Measurements from ENCODE around the gene GDPGP1.
A peak's percentile ranks its signal among the peaks of the same experiment; 100 is the strongest.
"Not testable (repeated sequence)": the region's sequence is repeated elsewhere in the genome, so short reads cannot be mapped to it uniquely, and the experiment has no call there.

Gene GDPGP1, protein sequence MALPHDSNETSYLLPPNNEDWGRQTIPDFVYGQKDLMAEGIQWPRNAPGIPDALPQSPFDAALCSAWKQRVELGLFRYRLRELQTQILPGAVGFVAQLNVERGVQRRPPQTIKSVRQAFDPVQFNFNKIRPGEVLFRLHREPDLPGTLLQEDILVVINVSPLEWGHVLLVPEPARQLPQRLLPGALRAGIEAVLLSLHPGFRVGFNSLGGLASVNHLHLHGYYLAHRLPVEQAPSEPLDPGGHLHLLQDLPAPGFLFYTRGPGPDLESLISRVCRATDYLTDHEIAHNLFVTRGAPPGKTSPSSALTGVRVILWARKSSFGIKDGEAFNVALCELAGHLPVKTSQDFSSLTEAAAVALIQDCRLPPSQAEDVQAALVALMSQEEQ

DNA sequence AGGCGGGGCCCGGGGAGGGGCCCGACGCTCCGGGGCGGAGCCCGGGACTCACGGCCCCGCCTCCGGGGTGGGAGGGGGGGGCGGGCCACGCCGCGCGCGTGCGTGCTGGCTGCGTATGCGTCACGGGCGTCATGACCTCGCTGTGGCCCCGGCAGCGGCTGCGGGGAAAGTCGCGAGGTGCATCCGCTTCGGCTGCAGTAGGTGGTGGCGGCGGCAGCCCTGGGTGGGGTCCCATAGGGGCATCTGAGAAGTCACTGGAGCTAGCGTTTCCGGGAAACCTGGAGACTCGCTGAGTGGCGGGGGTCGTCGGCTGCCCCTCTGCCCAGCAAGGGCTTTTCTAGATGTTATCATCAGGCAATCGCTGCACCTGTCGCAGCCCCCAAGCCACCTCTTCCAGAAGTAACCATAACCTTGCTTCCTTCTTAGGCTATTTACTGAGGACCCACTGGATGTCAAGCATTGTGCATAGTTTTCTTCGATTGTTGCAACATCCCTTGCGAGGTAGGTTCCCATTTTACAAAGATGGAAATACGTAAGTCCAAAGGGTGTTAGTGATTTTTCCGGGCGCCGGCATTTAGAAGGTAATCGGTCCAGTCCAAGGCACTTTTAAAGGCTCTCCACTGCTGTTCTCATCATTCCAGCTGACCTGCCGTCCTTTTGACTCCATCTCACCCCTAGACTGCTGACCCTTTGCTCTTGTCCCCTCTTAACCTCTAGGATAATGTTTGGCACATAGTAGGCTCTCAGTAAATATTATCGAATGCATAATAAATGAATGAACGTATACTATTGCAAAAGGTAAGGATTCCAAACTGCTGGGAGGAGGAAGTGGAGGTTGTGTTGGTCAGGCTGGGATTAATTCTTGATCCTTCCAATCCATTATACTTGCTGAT lies at the start of gene GDPGP1:
TSS of gene GDPGP1 (plus strand) at position 114 of the 893 bp plus-strand sequence. CDS start 6,700 bp downstream, outside the sequence.
- no peak for DNase-seq (ENCODE audit: low read depth in 4 of 4, low spot score in 1 of 4)

DNA sequence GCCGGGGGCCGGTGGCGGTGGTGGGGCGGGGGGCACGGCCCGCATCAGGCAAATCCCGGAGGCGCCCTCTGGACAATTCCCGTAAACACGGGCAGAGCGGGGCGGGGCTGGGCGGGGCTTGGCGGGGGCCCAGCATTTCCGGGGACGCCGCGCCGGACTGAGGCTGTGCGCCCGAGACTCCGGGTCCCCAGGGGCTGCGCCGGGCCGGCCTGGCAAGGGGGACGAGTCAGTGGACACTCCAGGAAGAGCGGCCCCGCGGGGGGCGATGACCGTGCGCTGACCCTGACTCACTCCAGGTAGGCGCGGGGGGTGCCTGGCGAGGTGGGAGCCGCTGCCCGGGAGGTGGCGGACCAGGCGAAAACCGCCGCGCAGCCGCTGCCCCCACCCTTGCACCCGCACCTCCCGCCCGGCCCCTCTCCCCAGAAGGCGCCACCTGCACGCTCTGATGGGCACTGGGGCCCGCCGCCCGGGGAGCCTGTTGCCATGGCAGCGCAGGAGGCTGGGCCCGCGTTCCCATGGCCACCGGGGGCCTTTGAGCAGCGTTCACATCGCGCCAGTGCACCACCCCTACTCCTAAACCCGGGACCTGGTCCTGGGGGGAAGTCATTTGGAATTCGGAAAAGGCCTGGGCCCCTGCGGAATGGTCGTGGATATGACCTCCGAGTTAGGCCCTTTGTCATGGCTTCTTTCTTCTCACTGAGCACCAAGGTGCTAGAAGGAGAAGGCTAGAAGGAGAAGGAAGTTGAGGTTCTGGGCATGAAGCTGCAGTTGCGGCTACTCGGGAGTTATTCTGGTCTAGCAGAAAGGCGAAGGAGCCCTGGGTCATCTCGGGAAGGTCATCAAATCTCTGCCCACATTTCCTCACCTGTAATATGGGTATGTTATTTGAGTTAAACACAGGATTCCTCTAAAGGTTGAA lies 49.0 kb upstream of the GDPGP1 start:
- peak in 2 of 4 experiments; percentile 22 to 24 for DNase-seq (ENCODE audit: low read depth in 4 of 4, low spot score in 1 of 4)

DNA sequence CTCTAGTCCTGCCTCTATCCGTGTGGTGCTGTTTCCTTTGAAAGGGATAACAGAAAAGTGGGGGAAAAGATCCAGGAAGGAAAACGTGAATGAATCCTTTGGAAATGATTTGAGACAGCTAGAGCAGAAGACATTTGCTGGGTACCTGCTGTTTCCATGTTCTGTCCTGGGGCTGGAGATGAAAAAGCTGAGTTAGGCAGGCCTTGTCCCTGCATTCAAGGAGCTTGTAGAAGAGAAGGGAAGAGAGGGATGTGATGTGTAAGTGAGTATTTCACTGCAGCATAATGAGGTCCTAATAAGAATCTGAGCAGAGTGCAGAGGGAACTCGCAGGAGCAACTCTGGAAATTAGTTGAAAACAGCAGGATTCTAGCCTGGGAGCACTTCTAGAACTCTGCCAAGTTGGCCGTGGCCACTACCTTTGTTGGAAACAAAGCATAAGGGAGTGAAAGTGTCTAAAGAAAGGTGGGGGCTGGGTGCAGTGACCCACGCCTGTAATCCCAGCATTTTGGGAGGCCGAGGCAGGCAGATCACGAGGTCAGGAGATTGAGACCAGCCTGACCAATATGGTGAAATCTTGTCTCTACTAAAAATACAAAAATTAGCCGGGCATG lies 46.6 kb upstream of the GDPGP1 start:
- no peak for DNase-seq (ENCODE audit: low read depth in 4 of 4, low spot score in 1 of 4)

DNA sequence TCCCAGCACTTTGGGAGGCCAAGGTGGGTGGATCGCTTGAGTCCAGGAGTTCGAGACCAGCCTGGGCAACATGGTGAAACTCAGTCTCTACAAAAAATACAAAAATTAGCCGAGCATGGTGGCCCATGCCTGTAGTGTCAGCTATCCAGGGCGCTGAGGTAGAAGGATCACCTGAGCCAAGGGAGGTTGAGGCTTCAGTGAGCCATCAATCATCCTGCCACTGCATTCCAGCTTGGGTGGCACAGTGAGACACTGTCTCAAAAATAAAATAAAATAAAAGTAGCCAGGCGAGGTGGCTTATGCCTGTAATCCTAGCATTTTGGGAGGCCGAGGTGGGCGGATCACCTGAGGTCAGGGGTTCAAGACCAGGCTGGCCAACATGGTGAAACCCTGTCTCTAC lies 45.9 kb upstream of the GDPGP1 start:
- DNase-seq (ENCODE audit: low read depth in 4 of 4, low spot score in 1 of 4), result not testable (repeated sequence)

DNA sequence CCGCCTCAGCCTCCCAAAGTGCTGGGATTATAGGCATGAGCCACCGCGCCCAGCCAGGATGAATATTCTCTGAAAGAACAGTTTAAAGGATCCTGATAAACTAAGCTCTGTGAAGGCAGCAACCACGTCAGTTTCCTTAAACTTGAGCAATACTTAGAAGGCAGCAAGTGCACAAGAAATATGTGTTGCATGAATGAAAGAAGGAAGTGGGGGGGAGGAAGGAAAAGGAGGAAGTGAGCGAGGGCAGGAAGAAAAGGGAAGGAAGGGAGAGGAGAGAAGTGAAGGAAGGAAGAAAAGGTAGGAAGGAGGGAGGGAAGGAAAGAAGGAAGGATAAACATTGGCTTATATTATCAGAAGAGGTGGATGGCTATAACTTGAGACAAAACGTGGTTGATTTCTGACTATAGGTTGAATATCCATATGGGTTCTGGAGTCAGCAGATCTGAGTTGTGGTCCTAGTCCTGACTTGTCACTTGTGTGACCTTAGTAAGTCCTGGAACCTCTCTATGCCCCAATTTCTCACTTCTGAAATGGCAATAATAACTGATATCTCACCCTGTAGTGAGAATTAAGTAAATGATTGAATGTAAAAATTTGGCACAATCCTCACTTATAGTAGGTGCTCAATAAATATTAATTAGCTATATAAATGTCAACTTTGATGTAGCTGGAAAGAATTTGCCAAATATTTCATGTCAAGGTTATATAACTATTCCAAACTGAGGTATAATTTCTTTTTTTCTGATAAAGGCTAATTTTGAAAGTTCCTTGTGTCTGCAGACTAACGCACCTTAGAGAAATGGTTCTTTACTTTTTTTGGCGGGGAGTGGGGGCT lies 44.9 kb upstream of the GDPGP1 start:
- no peak for DNase-seq (ENCODE audit: low read depth in 4 of 4, low spot score in 1 of 4)

DNA sequence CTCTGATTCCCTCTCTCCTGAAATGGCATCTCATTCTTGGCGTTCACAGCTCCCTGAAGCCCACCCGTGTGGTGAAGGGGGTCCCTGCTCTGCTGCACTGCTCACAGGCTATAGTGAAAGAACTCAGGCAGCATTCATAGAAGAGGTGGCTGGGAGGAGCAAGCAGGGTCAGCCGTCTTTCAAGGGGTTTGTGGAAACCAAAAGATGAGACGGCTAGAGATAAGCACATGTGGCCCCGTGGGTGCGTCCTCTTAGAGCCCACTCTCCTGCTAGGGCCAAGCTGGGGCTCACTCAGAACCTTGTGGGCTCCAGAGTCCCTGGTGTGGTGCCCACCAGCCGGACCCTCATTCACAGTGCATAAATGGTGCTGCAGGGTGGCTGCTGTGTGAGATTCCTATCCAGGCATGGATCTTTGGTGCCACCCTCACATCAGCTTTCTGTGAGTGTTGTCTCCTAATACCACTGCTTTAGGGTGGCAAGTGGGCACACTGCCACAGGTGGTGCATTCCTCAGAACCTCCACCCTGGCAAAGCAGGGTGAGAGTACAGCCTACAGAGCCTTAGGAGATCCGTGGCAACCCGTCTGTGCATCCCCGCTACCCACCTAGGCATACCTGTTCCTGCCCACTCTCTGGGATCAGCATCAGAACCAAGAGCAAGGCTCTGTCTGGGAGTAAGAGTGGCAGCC lies 44.1 kb upstream of the GDPGP1 start:
- no peak for DNase-seq (ENCODE audit: low read depth in 4 of 4, low spot score in 1 of 4)

DNA sequence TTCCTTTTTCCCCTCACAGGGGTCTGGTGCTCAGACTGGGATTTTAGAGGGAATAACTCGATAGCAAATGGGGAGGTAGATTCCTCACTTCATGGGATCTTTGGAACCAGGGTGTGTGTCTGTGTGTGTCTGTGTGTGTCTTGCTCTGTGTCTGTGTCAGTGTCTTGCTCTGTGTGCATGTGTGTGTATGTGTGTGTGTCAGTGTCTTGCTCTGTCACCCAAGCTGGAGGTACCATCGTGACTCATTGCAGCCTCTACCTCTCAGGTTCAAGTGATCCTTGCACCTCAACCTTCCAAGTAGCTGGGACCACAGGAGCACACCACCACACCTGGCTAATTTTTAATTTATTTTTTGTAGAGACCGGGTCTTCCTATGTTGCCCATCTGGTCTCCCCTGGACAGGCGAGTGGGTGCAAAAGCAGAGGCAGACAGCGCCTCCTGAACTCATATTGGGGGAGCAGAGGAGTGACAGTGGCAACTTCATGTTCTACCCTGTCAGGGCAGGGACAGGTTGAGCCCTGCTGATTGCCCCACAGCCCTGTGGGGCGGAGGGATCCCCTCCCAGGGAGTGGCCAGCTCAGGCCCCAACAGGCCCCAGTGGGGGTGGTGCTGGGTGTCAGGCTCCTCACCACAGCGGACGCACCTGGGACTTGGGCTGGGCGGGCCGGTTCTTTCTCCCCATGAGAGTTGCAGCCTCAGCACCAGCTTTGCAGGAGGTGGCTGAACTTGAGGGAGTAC lies 43.2 kb upstream of the GDPGP1 start:
- no peak for DNase-seq (ENCODE audit: low read depth in 4 of 4, low spot score in 1 of 4)

DNA sequence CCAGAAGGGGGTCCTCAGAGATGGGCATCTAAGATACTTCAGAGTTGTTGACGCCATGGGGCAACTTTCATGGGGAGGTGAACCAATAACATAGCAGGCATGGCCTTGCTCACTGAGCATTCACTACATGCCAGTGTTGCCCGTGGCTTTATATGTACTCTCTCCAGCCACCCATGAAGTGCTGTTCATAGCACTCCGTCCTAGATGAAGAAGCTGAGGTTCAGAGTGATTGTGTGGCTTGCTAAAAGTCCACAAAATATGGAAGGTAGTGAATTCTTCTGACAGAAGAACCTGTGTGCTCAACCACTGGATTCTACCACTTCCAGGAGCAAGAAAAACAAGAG lies 42.7 kb upstream of the GDPGP1 start:
- no peak for DNase-seq (ENCODE audit: low read depth in 4 of 4, low spot score in 1 of 4)

DNA sequence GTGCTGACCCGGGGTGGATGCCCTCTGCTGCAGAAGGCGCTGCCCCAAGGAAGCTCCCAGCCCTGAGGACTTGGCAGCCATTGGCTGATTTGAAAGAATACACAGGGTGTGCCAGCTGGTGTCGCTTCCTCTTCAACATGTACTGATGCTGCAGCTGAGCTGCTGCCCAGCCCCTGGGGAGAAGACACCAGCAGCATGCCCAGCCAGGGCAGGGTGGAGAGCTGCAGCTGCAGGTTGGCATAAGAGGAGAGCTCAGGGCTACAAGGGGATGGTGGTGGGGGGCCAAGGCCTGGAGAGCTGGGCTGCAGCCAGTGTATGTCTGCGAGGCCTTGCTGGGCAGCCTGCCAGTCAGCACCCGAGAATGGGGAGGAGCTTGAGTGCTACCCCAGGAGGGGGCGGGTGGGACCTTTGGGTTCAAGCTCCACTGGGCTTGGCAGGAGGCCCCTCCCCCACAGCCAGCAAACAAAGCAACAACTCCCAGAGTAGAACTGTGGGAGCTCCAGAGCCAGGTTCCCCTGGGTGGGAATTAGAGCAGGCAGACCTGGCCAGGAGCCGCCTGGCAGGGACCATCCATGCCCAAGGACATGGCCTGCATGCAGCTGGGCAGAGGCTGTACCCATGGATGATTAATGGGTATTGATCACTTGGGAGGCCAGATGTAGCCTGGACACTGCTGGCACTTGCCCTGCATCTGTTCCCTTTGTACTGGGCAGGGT lies 42.1 kb upstream of the GDPGP1 start:
- DNase-seq (ENCODE audit: low read depth in 4 of 4, low spot score in 1 of 4), result no peak

DNA sequence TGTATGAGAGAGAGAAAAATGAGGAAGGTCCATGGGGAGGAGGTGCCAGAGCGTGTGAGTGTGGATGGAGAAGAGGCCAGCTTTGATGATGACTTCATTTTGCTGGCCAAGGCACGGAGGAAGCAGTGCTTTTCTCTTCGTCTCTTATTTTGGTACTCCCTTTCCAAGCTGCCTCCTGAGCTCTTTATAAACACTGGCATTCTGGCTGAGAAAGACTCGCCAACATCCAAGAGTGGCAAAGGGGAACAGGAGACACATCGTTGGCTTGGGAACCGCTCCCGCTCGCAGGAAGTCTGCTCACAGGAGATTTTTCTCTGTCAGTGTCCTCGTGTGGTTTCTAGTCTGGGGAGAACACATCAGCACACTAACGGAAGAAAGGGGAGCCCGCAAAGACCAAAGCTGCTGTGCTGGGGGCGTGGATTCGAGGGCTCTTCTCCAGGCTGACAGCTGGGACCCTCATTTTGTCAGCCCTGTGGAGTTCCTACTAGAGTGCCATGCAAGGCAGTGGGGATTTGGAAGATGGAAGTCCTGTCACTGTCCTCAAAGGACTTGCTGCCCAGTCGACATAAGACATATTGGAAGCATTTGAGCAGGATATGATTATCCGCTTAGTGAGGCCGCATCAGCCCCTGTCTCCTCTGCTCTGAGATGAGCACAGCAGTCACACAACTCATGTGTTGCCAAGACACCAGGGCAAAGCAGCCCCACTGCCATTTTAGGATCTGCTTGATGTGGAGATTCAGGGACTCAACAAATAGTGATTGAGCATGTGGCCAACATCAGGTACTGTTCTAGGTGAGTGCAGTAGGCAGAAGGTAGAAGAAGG lies 40.8 kb upstream of the GDPGP1 start:
- DNase-seq (ENCODE audit: low read depth in 4 of 4, low spot score in 1 of 4), result no peak

DNA sequence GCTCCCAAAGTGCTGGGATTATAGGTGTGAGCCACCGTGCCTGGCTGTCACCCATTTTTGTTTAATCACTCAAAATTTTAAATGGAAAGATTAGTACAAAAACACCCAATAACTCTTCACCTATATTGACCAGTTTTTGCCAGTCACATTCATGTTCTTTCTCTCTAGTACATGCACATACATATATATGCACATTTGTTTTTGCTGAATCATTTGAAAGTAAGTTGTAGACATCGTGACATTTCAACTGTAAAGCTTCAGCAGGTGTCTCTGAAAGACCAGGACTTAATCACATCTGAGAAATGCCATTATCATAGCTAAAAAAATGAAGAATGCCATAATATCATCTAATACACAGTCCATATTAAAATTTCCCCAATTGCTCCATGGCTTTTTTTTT lies 39.4 kb upstream of the GDPGP1 start:
- DNase-seq (ENCODE audit: low read depth in 4 of 4, low spot score in 1 of 4), result no peak

DNA sequence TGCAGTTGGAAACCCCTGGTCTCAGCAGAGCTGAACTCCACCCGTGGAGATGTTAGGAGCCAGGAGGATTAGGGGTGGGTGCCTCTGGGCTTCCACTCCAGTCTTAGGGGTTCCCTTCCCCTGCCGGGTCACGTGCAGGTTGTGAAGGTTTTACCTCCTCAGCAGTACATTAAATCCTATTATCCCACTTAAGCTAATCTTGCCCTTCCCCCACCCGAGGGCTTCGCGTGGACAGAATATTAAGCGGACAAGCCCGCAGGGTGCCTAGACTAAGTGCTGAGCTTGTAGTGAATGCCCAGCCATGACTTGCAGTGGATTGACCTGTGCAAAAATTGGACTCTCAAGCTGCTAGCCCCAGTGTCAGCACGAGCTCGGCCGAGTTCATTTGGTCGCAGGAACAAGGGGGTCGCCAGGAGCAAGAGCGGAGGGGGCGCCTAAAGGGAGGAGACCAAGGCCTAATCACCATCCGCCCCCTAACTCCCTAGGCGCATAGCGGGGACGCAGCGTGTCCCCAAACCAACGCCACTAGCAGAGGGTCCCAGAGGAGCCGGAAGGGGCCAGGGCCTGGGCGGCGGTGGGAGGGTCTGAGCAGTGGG lies 33.4 kb upstream of the GDPGP1 start:
- no peak for DNase-seq (ENCODE audit: low read depth in 4 of 4, low spot score in 1 of 4)

DNA sequence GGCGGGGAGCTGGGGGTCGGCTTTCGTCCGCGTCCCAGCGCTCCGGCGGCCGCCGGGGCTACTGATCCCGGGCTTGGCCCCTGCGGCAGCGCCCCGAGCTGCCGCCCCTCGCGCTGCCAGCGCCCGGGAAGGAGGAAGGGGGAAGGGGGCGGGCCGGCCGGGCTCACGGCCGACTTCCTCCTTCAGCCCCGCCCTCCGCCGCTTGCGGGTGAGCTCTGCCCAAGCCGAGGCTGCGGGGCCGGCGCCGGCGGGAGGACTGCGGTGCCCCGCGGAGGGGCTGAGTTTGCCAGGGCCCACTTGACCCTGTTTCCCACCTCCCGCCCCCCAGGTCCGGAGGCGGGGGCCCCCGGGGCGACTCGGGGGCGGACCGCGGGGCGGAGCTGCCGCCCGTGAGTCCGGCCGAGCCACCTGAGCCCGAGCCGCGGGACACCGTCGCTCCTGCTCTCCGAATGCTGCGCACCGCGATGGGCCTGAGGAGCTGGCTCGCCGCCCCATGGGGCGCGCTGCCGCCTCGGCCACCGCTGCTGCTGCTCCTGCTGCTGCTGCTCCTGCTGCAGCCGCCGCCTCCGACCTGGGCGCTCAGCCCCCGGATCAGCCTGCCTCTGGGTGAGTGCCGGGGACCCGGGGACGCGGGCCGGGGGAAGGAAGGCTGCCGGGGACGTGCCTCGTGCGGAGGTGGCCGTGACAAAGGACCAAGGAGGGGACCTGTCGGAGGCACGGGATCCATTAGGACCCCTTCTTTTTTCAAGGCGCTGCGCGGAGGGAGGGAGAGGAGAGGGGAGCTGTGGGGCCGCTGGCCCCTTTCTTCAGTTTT lies 32.7 kb upstream of the GDPGP1 start, which contains the start of gene SEMA4B:
TSS of gene SEMA4B (plus strand) at position 201 of the 814 bp plus-strand sequence. CDS start at position 450, 249 bp downstream.
- DNase-seq (ENCODE audit: low read depth in 4 of 4, low spot score in 1 of 4), result peak; percentile 35 to 74 (median 42)

DNA sequence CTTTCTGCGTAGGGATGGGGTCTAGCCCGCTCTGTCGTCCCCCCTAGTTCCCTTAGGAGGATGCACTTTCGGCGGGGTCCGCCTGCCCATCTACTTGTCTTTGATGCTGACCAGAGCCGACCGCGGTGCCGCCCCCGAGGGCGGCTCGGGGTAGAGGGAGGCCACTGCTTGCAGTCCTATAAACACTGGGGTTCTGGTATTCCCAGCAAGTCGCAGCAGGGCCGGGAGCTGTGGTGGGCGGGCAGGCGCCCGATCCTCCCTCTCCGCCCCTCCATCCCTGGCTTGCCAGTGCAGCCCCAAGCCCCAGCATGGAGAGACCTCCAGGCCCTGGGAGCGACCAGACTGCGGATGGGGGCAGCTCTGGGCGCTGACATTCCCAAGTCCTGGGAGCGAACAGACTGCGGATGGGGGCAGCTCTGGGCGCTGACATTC lies 32.0 kb upstream of the GDPGP1 start:
- DNase-seq (ENCODE audit: low read depth in 4 of 4, low spot score in 1 of 4), result no peak

DNA sequence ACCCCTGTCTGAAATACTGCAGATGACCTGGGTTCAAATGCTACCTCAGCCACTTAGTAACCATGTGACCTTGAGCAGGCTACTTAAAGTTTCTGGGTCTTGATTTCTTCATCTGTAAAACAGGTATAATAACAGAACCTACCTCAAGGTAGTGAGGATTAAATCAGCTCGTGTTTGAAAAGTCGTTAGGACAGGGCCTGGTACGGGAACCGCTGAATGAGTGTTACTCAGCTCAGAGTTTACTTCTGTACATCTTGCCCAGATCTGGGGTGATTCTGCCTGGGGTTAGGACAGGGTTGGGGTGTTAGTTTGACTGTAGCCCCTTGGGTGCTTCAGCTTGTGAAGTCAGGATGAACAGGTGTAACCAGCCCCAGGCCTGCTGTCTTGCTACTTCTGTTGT lies 31.1 kb upstream of the GDPGP1 start:
- no peak for DNase-seq (ENCODE audit: low read depth in 4 of 4, low spot score in 1 of 4)

DNA sequence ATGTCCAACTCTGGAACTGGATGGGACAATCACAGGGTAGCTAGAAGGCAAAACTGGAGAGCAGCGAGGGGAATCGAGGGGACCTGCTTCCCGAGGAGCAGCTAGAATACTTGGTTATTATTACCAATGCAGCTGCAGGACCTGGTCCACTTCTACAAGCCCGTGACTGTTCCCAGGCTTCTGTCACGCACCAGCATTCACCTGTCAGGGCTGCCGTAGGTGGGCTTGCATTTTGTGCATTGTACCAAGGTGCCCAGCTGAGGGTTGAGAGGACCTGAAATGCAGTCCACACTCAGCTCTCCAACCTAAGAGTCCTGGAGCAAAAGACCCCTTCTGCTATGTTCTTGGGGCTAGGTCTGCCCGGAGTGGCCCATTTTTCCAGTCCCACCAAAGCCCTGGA lies 30.5 kb upstream of the GDPGP1 start:
- no peak for DNase-seq (ENCODE audit: low read depth in 4 of 4, low spot score in 1 of 4)

Measured in stimulated activated CD4-positive, alpha-beta T cell treated with anti-CD3 and anti-CD28 coated beads, Interleukin-1b, Interleukin-23, amount 100 ng/mL, for 24 hours (primary cell).